ENCODE data around the gene NBEAL2. TPM values are rescaled to one million over a fixed set of nuclear protein-coding genes. Genes with fewer than 3 reads are reported as not detected.
A peak's percentile ranks its signal among the peaks of the same experiment; 100 is the strongest.

The NBEAL2 gene
- total RNA-seq, 4 donors from 2014 or later, result 12.3 to 23.2 (median 20.4) TPM

- Histone ChIP-seq H3K9me3 (no peaks in the 10 kb centered on the region), H3K27ac (peak overlapping the region in 1 of 4 donors; percentile 27), H3K27me3 (no peaks in the 10 kb centered on the region), H3K4me1 (peaks cover 3 to 95% (median 47%) of the 10 kb centered on the region in 3 donors), H3K4me3 (no peak overlapping the region), H3K36me3 (peaks cover 0 to 2% of the 10 kb centered on the region in 2 donors)
- no CpG with 5 or more reads among the region's 2 CpGs for WGBS, 2 donors (ENCODE audit: low coverage in 1 of 2)
- TF ChIP-seq EP300 (IDR thresholded peaks at IDR 0.05), result no peak
- no peak for TF ChIP-seq POLR2AphosphoS5 (IDR thresholded peaks at IDR 0.05)
- no peak for TF ChIP-seq POLR2A (IDR thresholded peaks at IDR 0.05)
- TF ChIP-seq, protein P1, sequence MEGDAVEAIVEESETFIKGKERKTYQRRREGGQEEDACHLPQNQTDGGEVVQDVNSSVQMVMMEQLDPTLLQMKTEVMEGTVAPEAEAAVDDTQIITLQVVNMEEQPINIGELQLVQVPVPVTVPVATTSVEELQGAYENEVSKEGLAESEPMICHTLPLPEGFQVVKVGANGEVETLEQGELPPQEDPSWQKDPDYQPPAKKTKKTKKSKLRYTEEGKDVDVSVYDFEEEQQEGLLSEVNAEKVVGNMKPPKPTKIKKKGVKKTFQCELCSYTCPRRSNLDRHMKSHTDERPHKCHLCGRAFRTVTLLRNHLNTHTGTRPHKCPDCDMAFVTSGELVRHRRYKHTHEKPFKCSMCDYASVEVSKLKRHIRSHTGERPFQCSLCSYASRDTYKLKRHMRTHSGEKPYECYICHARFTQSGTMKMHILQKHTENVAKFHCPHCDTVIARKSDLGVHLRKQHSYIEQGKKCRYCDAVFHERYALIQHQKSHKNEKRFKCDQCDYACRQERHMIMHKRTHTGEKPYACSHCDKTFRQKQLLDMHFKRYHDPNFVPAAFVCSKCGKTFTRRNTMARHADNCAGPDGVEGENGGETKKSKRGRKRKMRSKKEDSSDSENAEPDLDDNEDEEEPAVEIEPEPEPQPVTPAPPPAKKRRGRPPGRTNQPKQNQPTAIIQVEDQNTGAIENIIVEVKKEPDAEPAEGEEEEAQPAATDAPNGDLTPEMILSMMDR (IDR thresholded peaks at IDR 0.05), result no peak
- no peak for ATAC-seq
Observed at GRCh38 chr3:46952813-46953212, 26.7 kb upstream of the NBEAL2 start.

DNA sequence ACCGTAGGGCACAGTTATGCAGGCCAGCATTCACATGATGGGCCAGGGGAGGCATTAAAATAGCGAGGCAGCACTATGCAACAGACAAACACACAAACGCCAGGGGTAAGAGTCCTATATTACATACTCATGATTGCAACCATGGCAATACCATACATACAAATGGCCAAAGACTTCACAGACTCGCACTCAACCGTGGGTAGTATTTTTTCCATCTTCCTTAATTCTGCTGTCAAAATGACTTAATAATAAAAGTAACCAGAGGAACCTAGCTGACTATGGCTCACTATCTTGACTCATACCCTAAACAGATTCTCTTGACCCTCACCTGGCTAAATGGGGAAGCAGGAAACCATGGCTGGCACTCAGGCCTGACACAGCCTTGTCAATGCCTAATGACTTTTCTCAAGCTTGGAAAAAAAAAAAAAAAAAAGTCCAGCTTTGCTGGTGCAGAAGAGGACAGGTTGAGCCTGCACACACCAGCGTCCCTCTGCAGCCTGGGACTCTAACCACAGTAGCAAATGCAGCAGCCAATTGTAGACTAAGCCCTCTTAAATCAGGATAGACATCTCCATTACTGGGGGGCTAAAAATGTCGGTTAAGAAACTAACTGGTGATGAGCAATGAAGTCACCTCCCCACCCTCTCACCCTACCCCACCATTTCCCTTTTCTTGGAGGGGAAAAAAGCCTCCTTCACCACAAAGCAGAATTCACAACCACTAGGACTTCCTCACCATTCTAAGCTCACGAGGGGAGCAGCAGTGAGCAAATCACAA is 26.0 kb upstream of the NBEAL2 start:
- no peaks in the 10 kb centered on the region for H3K36me3 ChIP-seq
- 63 to 64% methylated on average over 4 to 7 of the region's 8 CpGs for WGBS, 2 donors (ENCODE audit: low coverage in 1 of 2)
- no peaks in the 10 kb centered on the region for H3K9me3 ChIP-seq
- no peak for TF ChIP-seq POLR2A (IDR thresholded peaks at IDR 0.05)
- no peak for TF ChIP-seq EP300 (IDR thresholded peaks at IDR 0.05)
- no peak overlapping the region for H3K4me3 ChIP-seq
- peaks cover 2 to 95% (median 41%) of the 10 kb centered on the region in 3 donors for H3K4me1 ChIP-seq
- peak overlapping the region in 1 of 4 donors; percentile 27 for H3K27ac ChIP-seq
- H3K27me3 ChIP-seq, result no peaks in the 10 kb centered on the region
- ATAC-seq, result no peak

- TF ChIP-seq, protein P1 (IDR thresholded peaks at IDR 0.05), result no peak
- TF ChIP-seq POLR2AphosphoS5 (IDR thresholded peaks at IDR 0.05) (no peak), EP300 (IDR thresholded peaks at IDR 0.05) (no peak), POLR2A (IDR thresholded peaks at IDR 0.05) (no peak)
- Histone ChIP-seq H3K4me3 (no peak overlapping the region), H3K9me3 (no peaks in the 10 kb centered on the region), H3K27me3 (no peaks in the 10 kb centered on the region), H3K36me3 (no peaks in the 10 kb centered on the region), H3K27ac (no peak overlapping the region), H3K4me1 (peaks cover 0 to 95% (median 38%) of the 10 kb centered on the region in 3 donors)
- WGBS, 2 donors (ENCODE audit: low coverage in 1 of 2), result 72 to 73% methylated on average over 2 of the region's 3 CpGs
- no peak for ATAC-seq
Observed at GRCh38 chr3:46954178-46954577, 25.3 kb upstream of the NBEAL2 start.

DNA sequence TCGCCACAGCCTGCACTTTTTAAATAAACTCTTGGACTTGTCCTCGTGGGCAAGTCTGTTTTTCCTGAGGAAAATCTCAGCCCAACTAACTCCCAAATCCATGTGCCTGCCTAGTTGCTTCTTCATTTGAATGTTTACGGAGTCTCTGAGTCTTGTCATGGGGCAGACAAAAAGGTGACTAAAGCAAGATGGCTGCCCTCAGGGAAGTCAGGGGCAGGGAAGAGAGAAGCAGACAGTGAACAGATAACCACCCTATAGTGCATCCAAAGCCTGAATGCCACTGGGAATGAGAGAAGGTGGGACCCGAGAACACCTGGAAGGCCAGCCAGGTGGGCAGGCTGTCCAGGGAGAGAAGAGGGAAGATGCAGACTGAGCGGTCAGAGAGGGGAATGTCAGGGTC is 24.3 kb upstream of the NBEAL2 start:
- no peaks in the 10 kb centered on the region for H3K36me3 ChIP-seq
- peaks cover 0 to 95% (median 42%) of the 10 kb centered on the region in 3 donors for H3K4me1 ChIP-seq
- ATAC-seq, result no peak
- TF ChIP-seq POLR2AphosphoS5 (IDR thresholded peaks at IDR 0.05), result no peak
- TF ChIP-seq EP300 (IDR thresholded peaks at IDR 0.05), result no peak
- TF ChIP-seq, protein P1 (IDR thresholded peaks at IDR 0.05), result no peak
- TF ChIP-seq POLR2A (IDR thresholded peaks at IDR 0.05), result no peak
- no peaks in the 10 kb centered on the region for H3K27me3 ChIP-seq
- 70 to 93% methylated on average over 2 to 3 of the region's 5 CpGs for WGBS, 2 donors (ENCODE audit: low coverage in 1 of 2)
- H3K9me3 ChIP-seq, result no peaks in the 10 kb centered on the region
- H3K27ac ChIP-seq, result peak overlapping the region in 2 of 4 donors; percentile 10 to 35
- H3K4me3 ChIP-seq, result no peak overlapping the region

GRCh38 chr3:46955801-46956259 is 23.6 kb upstream of the NBEAL2 start:
- 50% methylated on average over 1 of the region's 3 CpGs; no CpG with 5 or more reads in 1 of the 2 donors for WGBS, 2 donors (ENCODE audit: low coverage in 1 of 2)
- peak overlapping the region in 3 of 4 donors; percentile 10 to 35 (median 27) for H3K27ac ChIP-seq
- H3K4me1 ChIP-seq, result peaks cover 3 to 95% (median 49%) of the 10 kb centered on the region in 3 donors

More at GRCh38 chr3:46955801-46956259, 23.6 kb upstream of the NBEAL2 start:
- Histone ChIP-seq H3K27me3 (no peaks in the 10 kb centered on the region), H3K4me3 (no peak overlapping the region), H3K9me3 (no peaks in the 10 kb centered on the region), H3K36me3 (no peaks in the 10 kb centered on the region)
- ATAC-seq, result no peak
- TF ChIP-seq POLR2AphosphoS5 (IDR thresholded peaks at IDR 0.05), result no peak
- TF ChIP-seq, protein P1 (IDR thresholded peaks at IDR 0.05), result no peak
